NCI-H524 treated with DMSO at 0.1 percent for 48 hours (cell line): ENCODE data around the gene SASH1.

Source experiments
- DNase-seq: peaks from one replicate; lab custom pipeline; 2025; lab: John Stamatoyannopoulos, UW

The SASH1 gene

DNA sequence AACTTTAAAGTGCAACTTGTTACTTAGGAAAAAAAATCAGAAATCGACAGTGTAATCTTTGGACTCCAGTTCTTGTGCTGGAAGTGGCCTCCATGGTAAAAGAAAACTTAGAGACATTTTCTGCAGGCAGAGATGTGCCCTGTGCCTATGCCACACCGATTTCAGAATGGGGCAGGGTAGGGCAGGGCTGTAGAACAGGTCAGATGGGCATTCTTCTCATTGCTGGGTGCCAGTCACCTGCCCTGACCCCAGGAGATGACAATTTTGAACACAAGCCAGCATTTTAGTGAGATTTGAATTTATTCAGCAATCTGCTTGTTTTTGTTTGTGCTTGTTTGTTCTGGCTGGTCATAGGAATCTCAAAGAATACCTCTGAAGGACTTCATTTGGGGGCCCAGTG lies 63.3 kb downstream of the SASH1 start:
- DNase-seq = no peak

DNA sequence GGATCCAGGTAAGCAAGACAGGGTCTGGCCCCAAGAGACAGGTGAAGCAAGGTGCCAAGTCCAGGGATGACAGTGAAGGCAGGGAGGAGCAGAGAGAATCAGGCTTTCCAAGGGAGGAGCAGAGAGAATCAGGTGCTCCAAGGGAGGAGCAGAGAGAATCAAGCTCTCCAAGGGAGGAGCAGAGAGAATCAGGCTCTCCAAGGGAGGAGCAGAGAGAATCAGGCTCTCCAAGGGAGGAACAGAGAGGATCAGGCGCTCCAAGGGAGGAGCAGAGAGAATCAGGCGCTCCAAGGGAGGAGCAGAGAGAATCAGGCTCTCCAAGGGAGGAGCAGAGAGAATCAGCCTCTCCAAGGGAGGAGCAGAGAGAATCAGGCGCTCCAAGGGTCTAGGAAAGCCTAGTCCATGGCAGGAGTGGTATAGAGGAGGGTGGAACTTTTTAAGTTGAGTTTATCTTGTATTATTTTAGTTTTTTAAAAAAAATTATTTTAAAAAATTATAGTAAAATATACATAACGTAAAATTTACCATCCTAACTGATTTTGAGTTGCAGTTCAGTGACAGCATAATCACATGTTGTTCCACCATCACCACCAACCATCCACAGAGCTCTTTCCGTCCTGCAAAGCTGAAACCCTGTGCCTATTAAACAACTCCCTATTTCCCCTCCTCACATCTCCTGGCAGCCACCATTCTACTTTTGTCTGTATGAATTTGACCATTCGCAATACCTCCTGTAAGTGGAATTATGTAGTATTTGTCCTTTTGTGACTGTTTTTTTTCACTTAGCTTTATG lies 64.1 kb downstream of the SASH1 start:
- no peak for DNase-seq

DNA sequence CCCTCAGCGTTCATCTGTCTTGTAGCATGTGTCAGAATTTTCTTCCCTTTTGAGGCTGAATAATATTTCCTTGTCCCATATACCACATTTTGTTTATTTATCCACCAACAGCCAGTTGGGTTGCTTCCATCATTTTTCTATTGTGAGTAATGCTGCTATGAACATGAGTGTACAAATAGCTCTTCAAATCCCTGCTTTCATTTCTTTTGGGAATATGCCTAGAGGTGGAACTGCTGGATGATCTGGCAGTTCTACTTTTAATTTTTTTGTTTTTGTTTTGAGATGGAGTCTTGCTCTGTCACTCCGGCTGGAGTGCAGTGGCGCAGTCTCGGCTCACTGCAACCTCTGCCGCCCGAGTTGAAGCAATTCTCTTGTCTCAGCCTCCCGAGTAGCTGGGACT lies 64.7 kb downstream of the SASH1 start:
- DNase-seq = no peak

DNA sequence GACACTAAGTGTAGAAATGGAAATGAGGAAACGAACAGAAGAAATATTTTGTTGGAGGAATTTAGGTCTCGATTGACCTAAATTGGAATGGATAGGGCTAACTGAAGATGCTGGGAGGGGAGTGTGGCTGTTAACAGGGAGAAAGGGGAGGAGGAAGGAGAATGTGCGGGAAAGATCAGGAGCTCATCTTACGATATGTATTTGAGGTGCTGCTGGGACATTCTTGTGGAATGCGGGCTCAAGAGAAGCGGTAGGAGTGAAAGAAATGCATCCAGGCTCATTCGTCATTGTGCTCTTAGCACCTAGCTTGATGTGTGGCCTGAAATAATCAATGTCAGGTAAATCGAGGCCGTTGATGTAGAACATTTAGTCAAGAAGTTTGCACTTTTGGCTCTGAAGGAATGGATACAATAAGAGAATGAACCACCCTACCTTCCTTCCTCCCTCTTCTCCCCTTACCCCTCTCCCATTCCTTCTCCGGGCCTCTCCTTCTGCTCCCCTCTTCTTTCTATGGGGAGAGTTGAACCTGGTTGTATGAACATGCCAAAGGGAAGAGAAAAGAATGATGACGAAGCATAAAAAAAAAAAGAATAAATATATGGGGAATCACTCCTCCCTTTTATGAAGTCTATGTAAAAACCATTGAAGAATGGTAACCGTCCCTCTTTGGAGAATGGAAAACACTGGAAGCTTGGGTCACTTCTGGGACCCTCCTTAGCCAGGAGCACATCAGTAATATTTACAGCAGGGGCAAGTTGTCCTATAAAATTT lies 70.9 kb downstream of the SASH1 start:
- no peak for DNase-seq

DNA sequence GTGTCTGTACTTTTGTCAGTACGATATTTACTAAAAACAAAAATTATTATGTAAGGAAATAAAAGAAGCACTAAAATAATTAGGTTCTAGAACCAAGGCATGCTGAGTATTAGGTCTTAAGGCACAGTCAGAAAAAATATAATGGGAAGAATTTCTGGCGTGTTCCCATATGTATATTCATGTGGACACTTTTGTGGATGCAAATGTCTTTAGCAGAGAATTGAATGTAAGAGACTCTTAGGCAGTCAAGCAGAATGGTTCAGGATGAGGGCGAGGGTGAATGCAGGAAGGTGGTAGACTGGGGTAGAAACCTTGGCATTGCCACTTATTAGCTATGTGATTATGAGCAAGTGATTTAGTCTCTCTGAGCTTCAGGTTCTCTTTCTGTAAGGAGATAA lies 71.5 kb downstream of the SASH1 start:
- DNase-seq = no peak

DNA sequence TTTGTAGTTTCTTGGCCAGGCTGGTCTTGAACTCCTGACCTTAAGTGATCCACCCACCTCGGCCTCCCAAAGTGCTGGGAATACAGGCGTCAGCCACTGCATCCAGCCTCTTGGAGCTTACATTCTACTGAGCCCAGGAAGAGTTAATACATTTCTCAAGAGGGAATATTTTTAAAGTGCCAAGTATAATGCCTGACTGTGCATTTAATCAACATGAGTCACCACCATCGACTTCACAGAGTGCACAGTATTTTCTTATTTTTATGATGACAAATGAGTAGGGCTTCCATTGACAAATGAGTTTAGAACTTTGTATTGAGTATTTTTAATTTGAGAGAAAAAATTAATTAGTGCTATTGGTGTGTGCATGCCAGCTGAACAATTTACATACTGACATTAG lies 72.2 kb downstream of the SASH1 start:
- DNase-seq = no peak

DNA sequence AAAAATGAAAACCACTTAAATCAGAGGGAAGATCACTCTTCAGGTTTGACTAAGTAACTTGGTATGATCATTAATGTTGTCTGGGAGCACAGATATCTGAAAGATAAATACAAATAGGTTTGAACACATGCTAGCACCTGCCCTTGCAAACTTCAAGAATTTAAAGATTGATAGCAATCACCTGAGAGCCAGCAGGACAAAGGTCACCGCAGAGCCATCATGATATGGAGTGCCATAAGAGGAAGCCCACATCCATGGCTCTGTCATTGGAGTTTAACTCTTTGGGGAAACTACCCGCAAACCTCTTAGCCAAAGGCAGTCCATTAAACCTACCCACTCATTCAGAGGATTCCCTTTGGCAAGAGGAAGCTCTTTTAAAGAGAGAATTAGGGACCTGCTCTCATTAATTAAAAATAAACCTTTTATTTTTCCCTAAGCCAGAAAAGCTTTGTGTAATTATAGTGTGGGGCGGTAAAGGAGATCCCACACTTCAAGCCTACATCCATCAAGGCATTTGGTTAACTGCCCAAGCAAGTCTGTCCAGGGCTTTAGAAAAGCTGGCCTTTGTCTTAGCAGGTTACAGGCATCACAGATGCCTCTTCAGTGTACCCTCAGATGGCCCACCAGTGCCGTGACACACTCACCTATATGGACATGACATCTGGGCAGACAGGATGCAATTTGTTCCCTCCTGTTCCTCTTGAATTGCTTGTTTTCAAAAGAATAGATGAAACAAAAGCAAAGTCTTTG lies 73.0 kb downstream of the SASH1 start:
- DNase-seq = peak; percentile 83

- peak; percentile 98 for DNase-seq
Observed at GRCh38 chr6:148416330-148416965, 73.8 kb downstream of the SASH1 start.

DNA sequence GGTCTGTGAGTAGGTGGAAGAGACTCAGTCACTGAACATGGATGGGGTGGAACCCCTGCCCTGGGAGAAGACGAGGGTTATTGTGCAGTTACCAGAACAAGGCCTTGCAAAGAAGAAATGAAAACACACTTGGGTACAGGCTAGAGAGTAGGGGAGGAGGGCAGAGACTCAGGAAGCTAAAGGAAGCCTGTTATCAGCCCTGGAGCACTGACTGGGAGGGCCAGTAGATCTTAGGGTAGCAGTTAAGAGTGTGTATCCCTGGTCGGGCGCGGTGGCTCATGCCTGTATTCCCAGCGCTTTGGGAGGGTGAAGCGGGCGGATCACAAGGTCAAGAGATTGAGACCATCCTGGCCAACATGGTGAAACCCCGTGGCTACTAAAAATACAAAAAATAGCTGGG lies 74.4 kb downstream of the SASH1 start:
- no peak for DNase-seq

DNA sequence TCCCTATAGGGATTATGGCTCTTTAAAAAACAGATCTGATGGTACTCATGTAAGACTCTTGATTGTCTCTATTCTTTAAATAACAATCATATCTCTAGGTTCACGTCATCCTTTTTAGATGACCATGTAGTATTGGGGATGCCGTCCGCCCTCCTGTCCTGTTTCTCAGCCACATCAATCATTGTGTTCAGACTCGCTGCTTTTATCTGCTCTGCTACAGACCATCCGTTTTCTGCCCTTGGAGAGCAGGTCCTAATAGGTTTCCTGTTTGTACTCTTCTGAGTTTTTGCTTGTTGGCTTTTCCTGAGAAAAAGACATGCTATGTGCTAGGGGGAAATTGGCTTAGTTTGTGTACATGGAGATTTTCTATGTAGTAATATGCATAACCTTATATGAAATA lies 76.8 kb downstream of the SASH1 start:
- no peak for DNase-seq

DNA sequence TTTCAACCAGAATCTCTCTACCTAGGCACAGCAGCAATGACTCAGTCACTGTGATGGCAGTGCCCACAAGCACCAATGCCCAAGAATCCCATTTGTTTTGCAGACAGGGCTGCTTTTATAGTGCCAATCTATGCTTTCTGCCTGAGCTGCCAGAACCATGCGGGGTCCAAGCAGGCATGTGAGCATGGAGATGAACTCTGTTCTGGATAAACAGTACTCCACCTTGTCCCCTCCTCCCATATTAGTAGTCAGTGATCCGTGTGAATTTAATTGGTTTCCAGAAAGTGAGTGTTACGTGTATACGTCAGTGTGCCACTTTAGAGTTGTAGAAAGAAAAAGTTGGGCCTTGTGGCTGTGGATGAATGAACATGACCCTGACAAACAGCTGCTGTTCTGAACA lies 79.4 kb downstream of the SASH1 start:
- no peak for DNase-seq

DNA sequence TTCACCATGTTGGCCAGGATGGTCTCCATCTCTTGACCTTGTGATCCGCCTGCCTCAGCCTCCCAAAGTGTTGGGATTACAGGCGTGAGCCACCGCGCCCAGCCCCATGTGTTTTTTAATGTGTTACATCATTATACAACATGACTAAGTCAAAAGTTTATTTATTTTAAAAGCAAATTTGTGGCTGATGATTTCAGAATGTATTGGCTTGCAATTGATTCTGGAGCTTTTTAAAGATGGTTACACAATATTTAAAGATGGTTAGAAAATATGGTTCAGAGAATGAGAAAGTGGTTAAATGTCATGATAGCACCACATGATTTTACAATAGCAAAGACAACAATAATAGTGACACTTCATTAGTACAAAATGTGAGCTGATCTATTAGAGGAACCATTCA lies 80.5 kb downstream of the SASH1 start:
- DNase-seq = no peak

- no peak for DNase-seq
Observed at GRCh38 chr6:148423601-148424270, 81.1 kb downstream of the SASH1 start.

GRCh38 chr6:148425443-148425842 lies 82.8 kb downstream of the SASH1 start:
- DNase-seq = no peak

- DNase-seq = no peak
Observed at GRCh38 chr6:148426317-148426977, 83.8 kb downstream of the SASH1 start.

GRCh38 chr6:148427333-148427732 lies 84.7 kb downstream of the SASH1 start:
- DNase-seq = no peak

GRCh38 chr6:148429423-148429822 lies 86.8 kb downstream of the SASH1 start:
- no peak for DNase-seq

DNA sequence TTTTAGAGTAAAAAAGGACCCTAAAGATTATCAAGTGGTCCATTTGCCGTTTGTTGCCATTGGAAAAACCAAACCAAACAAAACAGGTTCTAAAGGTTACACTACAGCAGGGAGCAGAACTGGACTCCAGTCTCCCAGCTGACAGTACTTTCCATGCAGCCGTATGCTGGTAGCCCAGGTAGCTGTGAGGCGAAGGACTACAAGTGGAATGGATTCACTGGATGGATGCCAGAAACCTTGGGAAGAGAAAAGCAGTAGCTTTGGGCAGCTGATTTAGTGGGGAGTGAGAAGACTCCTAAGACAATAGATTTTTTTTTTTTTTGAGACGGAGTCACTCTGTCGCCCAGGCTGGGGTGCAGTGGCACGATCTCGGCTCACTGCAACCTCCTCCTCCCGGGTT lies 88.3 kb downstream of the SASH1 start:
- DNase-seq = no peak

DNA sequence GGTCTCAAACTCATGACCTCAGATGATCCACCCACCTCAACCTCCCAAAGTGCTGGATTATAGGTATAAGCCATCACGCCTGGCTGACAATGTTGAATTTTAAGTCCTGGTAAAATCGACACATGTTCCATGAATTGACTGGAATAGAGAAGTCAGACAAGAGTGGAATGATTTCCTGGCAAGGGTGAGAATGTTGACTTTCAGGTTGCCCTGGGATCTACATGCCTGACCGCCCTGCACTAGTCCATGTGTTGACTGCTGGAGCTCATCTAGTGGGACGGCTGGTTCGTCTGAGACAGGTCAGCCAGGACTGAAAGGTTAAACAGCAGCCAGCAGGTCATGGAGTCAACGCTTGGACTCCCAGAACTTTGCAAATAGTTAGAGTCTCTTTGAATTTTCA lies 88.8 kb downstream of the SASH1 start:
- no peak for DNase-seq

GRCh38 chr6:148431840-148432239 lies 89.2 kb downstream of the SASH1 start:
- no peak for DNase-seq

GRCh38 chr6:148432462-148433195 lies 90.0 kb downstream of the SASH1 start:
- no peak for DNase-seq
